ENCODE results near the gene SUSD5. TPM values are rescaled to one million over a fixed set of nuclear protein-coding genes. Genes with fewer than 3 reads are reported as not detected.

The SUSD5 gene
- total and polyA plus RNA-seq, 10 donors: 0.33 to 4.5 (median 0.97) TPM

DNA sequence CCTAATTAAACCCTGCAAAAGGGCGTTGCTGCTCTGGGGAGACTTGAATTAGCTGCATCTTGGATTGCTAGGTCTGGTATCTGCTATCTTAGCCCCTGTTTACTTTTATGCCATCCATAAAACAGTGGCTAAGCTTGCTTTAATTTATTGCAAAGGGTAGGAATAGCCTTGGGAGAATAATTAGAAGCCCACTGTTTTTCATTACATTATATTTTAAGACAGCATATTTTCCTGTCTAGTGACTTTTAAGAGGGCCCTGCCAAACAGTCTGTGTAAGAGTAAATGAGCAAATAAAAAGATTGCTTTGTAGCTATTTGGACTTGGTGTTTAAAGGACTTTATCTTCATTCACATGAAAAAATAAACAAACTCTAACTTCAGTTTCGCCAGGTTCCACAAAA, 17.4 kb upstream of the SUSD5 start:
- no peaks in the 10 kb centered on the region for H3K27me3 ChIP-seq (replicated peaks in 1 of 7)
- H3K27ac ChIP-seq: no peak overlapping the region
- 71 to 83% (median 80%) methylated on average over 2 of the region's 2 CpGs for WGBS, 5 donors
- no peak for DNase-seq
- H3K4me3 ChIP-seq: no peak overlapping the region
- H3K9me3 ChIP-seq: peaks cover 0 to 4% (median 0%) of the 10 kb centered on the region in 8 donors
- intact Hi-C loops (cut with DNase I; ENCODE audit: low total_unique reads): no loop called here
- H3K4me1 ChIP-seq: no peaks in the 10 kb centered on the region
- H3K36me3 ChIP-seq: no peaks in the 10 kb centered on the region
- no peak for TF ChIP-seq POLR2AphosphoS5 (IDR thresholded peaks at IDR 0.05)
- no peak for TF ChIP-seq POLR2A (IDR thresholded peaks at IDR 0.05)
- TF ChIP-seq, protein P1, sequence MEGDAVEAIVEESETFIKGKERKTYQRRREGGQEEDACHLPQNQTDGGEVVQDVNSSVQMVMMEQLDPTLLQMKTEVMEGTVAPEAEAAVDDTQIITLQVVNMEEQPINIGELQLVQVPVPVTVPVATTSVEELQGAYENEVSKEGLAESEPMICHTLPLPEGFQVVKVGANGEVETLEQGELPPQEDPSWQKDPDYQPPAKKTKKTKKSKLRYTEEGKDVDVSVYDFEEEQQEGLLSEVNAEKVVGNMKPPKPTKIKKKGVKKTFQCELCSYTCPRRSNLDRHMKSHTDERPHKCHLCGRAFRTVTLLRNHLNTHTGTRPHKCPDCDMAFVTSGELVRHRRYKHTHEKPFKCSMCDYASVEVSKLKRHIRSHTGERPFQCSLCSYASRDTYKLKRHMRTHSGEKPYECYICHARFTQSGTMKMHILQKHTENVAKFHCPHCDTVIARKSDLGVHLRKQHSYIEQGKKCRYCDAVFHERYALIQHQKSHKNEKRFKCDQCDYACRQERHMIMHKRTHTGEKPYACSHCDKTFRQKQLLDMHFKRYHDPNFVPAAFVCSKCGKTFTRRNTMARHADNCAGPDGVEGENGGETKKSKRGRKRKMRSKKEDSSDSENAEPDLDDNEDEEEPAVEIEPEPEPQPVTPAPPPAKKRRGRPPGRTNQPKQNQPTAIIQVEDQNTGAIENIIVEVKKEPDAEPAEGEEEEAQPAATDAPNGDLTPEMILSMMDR (IDR thresholded peaks at IDR 0.05 in 8 of 11, conservative IDR thresholded peaks at IDR 0.05 in 3 of 11): no peak

- no peak for DNase-seq
- no peak overlapping the region for H3K4me3 ChIP-seq
- peaks cover 0 to 4% (median 0%) of the 10 kb centered on the region in 8 donors for H3K9me3 ChIP-seq
- 80 to 89% (median 83%) methylated on average over 1 of the region's 1 CpG for WGBS, 5 donors
- H3K27ac ChIP-seq: no peak overlapping the region
- H3K27me3 ChIP-seq (replicated peaks in 1 of 7): no peaks in the 10 kb centered on the region
- H3K36me3 ChIP-seq: no peaks in the 10 kb centered on the region
- intact Hi-C loops (cut with DNase I; ENCODE audit: low total_unique reads): no loop called here
- H3K4me1 ChIP-seq: no peaks in the 10 kb centered on the region
- TF ChIP-seq POLR2A (IDR thresholded peaks at IDR 0.05): no peak
- TF ChIP-seq POLR2AphosphoS5 (IDR thresholded peaks at IDR 0.05): no peak
- TF ChIP-seq, protein P1 (IDR thresholded peaks at IDR 0.05 in 8 of 11, conservative IDR thresholded peaks at IDR 0.05 in 3 of 11): no peak
Observed at GRCh38 chr3:33233884-33234283, 15.3 kb upstream of the SUSD5 start.

DNA sequence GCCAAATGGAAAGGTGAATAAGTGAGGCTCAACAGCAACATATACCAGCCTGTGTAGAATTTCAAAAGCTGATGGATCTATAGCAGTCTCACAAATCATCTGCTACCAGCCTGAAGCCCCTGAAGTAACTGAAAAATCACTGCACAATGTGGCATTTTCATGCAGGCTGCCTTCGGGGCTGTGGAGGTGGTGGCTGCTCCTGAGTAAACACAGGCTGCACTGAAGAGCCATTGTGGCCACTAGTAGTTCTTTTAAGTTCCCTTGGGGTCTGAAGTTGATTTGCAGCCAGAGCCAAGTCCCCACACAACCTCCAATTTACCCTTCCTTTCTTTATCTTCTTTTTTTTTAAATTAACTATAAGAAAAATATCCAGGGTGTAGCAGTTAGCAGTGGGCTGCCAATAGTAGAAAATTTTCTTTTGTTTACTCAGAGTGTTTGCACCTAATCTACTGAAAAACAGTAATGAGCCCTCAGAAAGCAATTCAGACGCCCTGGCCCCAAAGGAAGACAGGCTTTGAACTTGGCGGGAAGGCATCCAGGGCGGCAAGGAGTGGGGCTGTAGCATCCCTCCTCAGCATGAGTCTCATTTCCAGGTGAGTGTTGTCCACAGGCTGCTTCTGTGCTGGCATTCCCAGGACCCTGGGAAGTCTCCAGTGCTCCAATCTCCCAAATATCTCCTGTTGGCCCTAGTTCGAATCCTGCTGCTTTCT, 13.3 kb upstream of the SUSD5 start:
- Histone ChIP-seq H3K4me1 (no peaks in the 10 kb centered on the region), H3K27me3 (replicated peaks in 1 of 7) (no peaks in the 10 kb centered on the region), H3K9me3 (no peaks in the 10 kb centered on the region), H3K36me3 (no peaks in the 10 kb centered on the region), H3K27ac (no peak overlapping the region), H3K4me3 (no peak overlapping the region)
- intact Hi-C loops (cut with DNase I; ENCODE audit: low total_unique reads): no loop called here
- no peak for TF ChIP-seq POLR2AphosphoS5 (IDR thresholded peaks at IDR 0.05)
- no peak for TF ChIP-seq POLR2A (IDR thresholded peaks at IDR 0.05)
- TF ChIP-seq, protein P1 (IDR thresholded peaks at IDR 0.05 in 8 of 11, conservative IDR thresholded peaks at IDR 0.05 in 3 of 11): no peak
- 60 to 74% (median 64%) methylated on average over 5 of the region's 5 CpGs for WGBS, 5 donors
- DNase-seq: no peak

DNA sequence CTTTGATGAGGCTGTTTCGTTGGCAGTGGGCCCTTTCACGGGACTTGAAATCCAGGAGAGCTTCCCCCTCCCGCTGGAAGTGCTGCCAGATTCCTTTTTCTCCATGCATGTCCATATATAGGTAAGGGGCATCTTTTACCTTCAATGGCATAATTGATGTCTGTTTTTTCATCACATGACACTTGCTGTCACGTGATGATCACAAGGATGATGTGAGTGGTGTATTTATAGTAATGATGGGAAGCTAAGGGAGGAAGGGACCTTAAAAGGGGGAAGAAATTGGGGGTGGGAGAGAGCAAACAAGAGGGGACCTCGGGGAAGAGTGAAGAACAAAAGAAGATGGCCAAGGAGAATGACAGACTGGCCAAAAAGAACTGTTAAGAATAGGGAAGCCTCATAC, 11.3 kb upstream of the SUSD5 start:
- H3K4me1 ChIP-seq: no peaks in the 10 kb centered on the region
- TF ChIP-seq, protein P1 (IDR thresholded peaks at IDR 0.05 in 8 of 11, conservative IDR thresholded peaks at IDR 0.05 in 3 of 11): no peak
- TF ChIP-seq POLR2AphosphoS5 (IDR thresholded peaks at IDR 0.05): no peak
- TF ChIP-seq POLR2A (IDR thresholded peaks at IDR 0.05): no peak
- no peak overlapping the region for H3K4me3 ChIP-seq
- WGBS, 5 donors: 49 to 74% (median 65%) methylated on average over 5 of the region's 5 CpGs
- H3K27me3 ChIP-seq (replicated peaks in 1 of 7): no peaks in the 10 kb centered on the region
- intact Hi-C loops (cut with DNase I; ENCODE audit: low total_unique reads): no loop called here
- no peaks in the 10 kb centered on the region for H3K36me3 ChIP-seq
- no peak for DNase-seq
- H3K27ac ChIP-seq: no peak overlapping the region
- H3K9me3 ChIP-seq: no peaks in the 10 kb centered on the region
